T-helper 17 cell (primary cell): ENCODE results near the gene USH2A. TPM values are rescaled to one million over a fixed set of nuclear protein-coding genes. Genes with fewer than 3 reads are reported as not detected.

Experiments
- ATAC-seq: fragments of 150-1000 bp; cut with Tn5 transposase; 2 replicates; pipeline ENCODE4 v1.10.0; 2021; ENCODE audit warnings: mild to moderate bottlenecking, moderate library complexity
- DNase-seq, 3 donors: peaks; one replicate each; pipeline versions ENCODE4 v3.0.0 to v3.0.0-alpha.2; 2020 to 2021
- H3K9me3 ChIP-seq: one replicate; pipeline ENCODE4 v1.7.0; 2013; ENCODE audit warnings: low read length, mild to moderate bottlenecking; ENCODE audit not compliant: control insufficient read depth, poor library complexity, severe bottlenecking
- H3K27ac Mint-ChIP-seq: one replicate; pipeline ENCODE4 v1.8.0; 2022; ENCODE audit warnings: mild to moderate bottlenecking, moderate library complexity, mixed read lengths
- H3K27me3 Mint-ChIP-seq: one replicate; pipeline ENCODE4 v1.8.0; 2022; ENCODE audit warnings: mixed read lengths
- H3K36me3 Mint-ChIP-seq: one replicate; pipeline ENCODE4 v1.8.0; 2022; ENCODE audit warnings: low read depth, mixed read lengths
- H3K4me1 Mint-ChIP-seq: one replicate; pipeline ENCODE4 v1.8.0; 2022; ENCODE audit warnings: mild to moderate bottlenecking, mixed read lengths
- H3K4me3 Mint-ChIP-seq: one replicate; pipeline ENCODE4 v1.8.0; 2022; ENCODE audit warnings: mild to moderate bottlenecking, moderate library complexity, mixed read lengths
- total RNA-seq, 4 donors: library from RNA in 2 of 4; stranded (reverse) in 2 of 4; gene quantifications; one replicate each; pipeline ENCODE4 v1.2.3 and lab custom pipeline; 2022 to 2026

USH2A gene
- total RNA-seq, 2 donors from 2014 or later, result not detected

DNA sequence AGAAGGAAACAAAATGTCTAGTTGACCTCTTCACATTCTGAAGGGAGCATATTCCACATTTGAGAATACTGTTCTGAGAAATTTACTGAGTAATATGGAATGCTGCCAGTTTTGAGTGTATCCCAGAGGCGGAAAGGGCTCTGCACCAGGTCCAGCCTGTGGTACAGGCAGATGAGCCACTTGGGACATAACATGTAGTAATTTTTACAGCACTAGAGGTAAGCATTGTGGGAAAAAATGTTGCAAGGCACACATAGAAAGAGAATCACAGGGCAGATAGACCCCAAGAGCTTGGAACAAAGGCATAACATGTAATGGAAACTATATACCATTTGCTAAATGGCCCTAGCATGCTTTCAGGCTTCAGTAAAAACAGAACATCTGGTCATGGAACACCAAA is 228.5 kb downstream of the USH2A start:
- ATAC-seq (no peak), DNase-seq (no peak)
- no peaks in the 10 kb centered on the region for H3K27me3 Mint-ChIP-seq
- H3K27ac Mint-ChIP-seq, result no peak overlapping the region
- no peaks in the 10 kb centered on the region for H3K4me1 Mint-ChIP-seq
- H3K9me3 ChIP-seq, result no peaks in the 10 kb centered on the region
- H3K36me3 Mint-ChIP-seq, result no peaks in the 10 kb centered on the region
- no peak overlapping the region for H3K4me3 Mint-ChIP-seq

DNA sequence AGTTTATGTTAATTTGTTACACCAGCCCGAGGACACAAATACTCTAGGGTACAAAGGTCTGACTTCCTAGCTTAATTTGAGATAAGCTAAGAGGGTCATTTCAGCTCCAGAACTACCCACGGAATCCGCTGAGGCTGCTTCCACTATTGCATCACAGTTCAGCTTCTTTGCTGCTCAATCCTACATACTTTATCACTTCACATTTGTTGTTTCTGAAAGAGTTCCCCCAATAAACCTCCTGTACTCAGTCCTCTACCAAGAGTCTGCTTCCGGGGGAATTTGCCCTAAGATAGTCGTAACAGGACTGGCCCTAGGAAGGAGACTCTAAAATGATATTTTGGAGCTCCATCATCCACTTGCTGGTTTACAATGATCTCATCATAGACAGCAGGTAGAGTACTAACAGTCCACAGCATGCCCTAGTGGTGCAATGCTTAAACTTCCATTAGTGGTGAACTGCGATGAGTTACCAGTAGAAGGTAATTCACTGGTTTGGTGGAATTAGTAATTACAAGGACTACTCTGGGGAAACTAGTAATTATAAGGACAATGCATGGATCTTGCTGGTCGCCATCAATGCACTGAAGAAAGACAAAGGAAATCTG is 229.3 kb downstream of the USH2A start:
- ATAC-seq (no peak), DNase-seq (no peak)
- no peaks in the 10 kb centered on the region for H3K9me3 ChIP-seq
- Mint-ChIP-seq H3K27ac (no peak overlapping the region), H3K4me3 (no peak overlapping the region), H3K27me3 (no peaks in the 10 kb centered on the region), H3K4me1 (no peaks in the 10 kb centered on the region), H3K36me3 (no peaks in the 10 kb centered on the region)

DNA sequence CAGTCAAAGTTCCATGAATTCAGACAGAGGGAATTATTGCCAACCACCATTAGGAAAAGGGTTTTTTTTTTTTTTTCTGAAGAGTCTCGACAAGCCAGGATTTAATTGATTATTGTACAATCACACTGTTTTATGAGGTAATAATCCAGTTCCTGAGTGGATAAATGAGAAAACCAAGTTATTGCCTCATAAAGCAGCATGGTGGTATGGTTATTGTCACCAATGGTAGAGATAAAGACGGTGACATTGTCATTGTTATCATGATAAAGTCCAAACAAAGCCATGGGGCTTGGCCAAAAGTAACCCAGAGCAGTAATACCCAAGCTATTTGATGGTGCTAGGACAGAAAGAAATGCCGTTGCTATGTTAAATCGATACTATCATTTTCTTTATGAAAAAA is 232.8 kb downstream of the USH2A start:
- no peaks in the 10 kb centered on the region for H3K9me3 ChIP-seq
- no peaks in the 10 kb centered on the region for H3K4me1 Mint-ChIP-seq
- H3K36me3 Mint-ChIP-seq, result no peaks in the 10 kb centered on the region
- ATAC-seq (no peak), DNase-seq (no peak)
- no peaks in the 10 kb centered on the region for H3K27me3 Mint-ChIP-seq
- no peak overlapping the region for H3K27ac Mint-ChIP-seq
- no peak overlapping the region for H3K4me3 Mint-ChIP-seq

DNA sequence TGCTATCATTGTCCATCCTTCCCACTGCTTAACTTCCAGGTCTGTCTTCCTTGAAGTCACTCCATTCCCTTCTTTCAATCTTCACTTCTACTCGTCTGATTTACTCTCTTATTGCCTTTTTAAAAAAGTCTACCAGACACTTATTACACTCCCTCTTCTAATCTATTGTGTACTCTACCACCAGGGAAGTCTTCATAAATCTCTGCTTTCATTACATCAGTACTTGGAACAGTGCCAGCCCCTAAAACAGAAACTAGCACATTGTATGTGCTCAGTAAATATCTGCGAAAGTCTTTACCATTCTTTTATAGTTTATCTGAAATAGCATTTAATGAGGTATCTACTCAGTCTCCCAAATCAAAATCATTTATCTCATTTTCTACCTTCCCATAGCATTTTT is 236.4 kb downstream of the USH2A start:
- Mint-ChIP-seq H3K27ac (no peak overlapping the region), H3K36me3 (no peaks in the 10 kb centered on the region), H3K4me3 (no peak overlapping the region), H3K27me3 (no peaks in the 10 kb centered on the region), H3K4me1 (no peaks in the 10 kb centered on the region)
- H3K9me3 ChIP-seq, result no peaks in the 10 kb centered on the region
- ATAC-seq (no peak), DNase-seq (no peak)

DNA sequence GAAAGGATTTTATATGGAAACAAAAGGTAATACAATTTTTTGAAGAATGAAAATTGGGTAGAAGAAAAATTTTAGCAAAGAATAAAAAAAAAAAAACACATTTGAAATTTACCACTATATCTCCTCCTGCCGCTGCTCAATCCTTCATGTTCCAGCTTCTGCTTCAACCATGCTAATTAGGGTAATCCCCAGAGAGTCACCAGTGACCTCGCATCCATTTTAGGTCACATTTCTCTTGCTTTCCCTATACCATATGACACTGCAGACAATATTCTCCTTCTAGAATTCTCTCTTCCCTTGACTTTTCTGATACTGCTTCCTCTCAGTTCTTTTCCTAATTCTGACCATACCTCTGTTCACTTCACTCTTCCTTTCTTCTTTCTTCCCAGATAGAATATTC is 237.1 kb downstream of the USH2A start:
- H3K4me1 Mint-ChIP-seq, result no peaks in the 10 kb centered on the region
- no peaks in the 10 kb centered on the region for H3K9me3 ChIP-seq
- H3K27me3 Mint-ChIP-seq, result no peaks in the 10 kb centered on the region
- ATAC-seq (no peak), DNase-seq (no peak)
- no peak overlapping the region for H3K4me3 Mint-ChIP-seq
- H3K36me3 Mint-ChIP-seq, result no peaks in the 10 kb centered on the region
- no peak overlapping the region for H3K27ac Mint-ChIP-seq

DNA sequence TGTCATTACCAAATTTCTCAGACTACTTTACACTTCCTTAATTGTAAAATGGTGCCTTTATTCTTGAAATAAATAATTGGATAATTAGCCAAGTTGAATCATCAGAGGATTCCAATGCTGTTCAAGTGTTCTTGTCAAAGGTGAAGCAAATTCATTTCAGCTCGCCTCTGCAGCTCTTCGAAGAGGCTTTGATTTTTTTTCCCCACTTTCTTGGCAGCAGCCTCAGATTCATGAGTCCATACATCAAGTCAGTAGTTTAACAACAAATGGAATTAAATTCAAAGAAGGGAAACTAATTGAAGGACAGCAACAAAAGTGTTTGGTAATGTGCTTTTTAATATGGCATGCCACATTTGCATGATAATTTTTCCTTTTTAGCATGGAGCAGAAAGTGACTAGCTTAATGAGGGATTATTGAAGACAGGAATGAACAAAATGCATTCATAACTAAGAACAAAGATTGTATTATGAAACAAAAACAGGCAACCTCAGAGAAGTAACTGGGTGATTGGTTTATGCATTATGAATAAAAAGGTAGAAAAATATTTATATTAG is 239.0 kb downstream of the USH2A start:
- no peak overlapping the region for H3K4me3 Mint-ChIP-seq
- no peaks in the 10 kb centered on the region for H3K27me3 Mint-ChIP-seq
- no peak overlapping the region for H3K27ac Mint-ChIP-seq
- no peaks in the 10 kb centered on the region for H3K4me1 Mint-ChIP-seq
- H3K9me3 ChIP-seq, result no peaks in the 10 kb centered on the region
- no peaks in the 10 kb centered on the region for H3K36me3 Mint-ChIP-seq
- DNase-seq (no peak), ATAC-seq (no peak)

DNA sequence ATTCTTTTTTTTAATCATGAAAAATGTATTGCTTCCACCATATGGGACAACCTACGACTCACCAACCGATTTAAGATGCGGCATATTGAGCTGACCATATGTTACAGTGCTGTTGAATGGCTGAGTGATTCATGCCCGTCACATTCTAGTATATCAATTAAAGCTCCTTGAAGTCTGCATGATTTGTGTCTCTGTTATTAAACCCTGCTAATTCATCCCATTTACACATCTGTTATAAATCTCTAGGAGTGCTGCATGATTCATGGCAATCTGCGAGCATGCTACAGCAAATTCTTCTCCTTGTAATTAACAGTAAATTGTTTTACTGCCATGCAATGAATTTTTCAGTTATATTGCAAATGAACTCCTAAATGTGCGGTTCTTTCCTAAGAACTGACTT is 239.8 kb downstream of the USH2A start:
- Mint-ChIP-seq H3K36me3 (no peaks in the 10 kb centered on the region), H3K4me3 (no peak overlapping the region), H3K4me1 (no peaks in the 10 kb centered on the region), H3K27me3 (no peaks in the 10 kb centered on the region), H3K27ac (no peak overlapping the region)
- no peak for ATAC-seq
- no peak for DNase-seq
- no peaks in the 10 kb centered on the region for H3K9me3 ChIP-seq

DNA sequence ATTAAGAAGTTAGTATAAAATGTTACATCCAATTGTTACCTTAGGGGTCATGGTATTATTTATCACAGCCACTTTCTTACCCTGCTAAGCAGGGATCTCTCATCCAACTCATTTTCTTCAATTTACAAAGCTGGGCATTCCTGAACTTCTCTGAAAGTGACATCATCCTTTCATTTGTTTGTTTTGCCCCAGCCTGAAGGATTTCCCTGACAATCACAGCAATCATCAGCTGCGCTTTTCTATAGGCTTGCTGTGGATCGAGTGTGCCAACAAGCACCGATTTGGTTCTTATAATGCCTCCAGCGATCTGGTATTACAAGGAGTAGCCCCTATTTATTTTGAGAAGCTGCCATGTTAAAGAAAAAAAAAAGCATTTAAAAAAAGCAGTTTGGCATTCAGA is 240.2 kb downstream of the USH2A start:
- Mint-ChIP-seq H3K4me1 (no peaks in the 10 kb centered on the region), H3K36me3 (no peaks in the 10 kb centered on the region), H3K4me3 (no peak overlapping the region), H3K27ac (no peak overlapping the region), H3K27me3 (no peaks in the 10 kb centered on the region)
- ATAC-seq (no peak), DNase-seq (no peak)
- no peaks in the 10 kb centered on the region for H3K9me3 ChIP-seq

DNA sequence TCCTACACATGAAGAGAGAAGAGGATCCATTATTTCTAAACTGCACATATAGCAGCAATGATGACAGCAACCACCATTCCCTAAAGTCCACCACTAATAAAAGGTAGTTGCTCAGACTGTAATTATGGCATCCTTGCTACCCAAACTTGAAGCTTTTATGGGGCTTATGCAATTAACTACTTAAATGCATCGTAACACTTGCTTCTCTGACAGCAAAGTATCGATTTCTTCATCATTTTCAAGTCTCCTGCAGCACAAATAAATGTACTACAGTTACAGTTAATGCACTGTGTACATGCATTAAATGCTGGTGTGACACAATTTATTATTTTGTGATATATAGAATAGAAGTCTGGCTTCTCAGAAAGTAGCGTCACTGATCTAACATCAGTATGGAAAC is 241.7 kb downstream of the USH2A start:
- Mint-ChIP-seq H3K4me1 (no peaks in the 10 kb centered on the region), H3K4me3 (no peak overlapping the region), H3K27me3 (no peaks in the 10 kb centered on the region), H3K27ac (no peak overlapping the region), H3K36me3 (no peaks in the 10 kb centered on the region)
- DNase-seq (no peak), ATAC-seq (no peak)
- no peaks in the 10 kb centered on the region for H3K9me3 ChIP-seq

DNA sequence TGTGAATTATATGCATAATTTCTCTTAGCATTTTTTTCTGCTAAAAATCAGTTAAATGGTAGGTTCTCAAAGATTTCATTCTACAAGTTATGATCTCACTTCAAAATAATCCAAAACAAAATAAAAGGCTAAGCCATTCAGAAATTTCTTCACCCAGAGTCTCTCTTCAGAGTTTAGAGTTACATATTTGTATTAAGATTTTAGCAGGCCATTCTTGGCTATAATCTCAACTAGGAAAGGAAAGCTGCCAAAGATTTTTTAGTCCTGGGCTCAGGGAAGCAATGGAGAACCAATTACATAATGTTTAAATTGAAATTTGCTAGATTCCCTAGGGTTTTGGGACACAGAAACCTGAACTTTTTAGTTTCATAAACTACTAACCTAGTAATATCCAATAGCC is 245.0 kb downstream of the USH2A start:
- DNase-seq (no peak), ATAC-seq (no peak)
- no peaks in the 10 kb centered on the region for H3K9me3 ChIP-seq
- no peak overlapping the region for H3K4me3 Mint-ChIP-seq
- no peaks in the 10 kb centered on the region for H3K27me3 Mint-ChIP-seq
- no peaks in the 10 kb centered on the region for H3K4me1 Mint-ChIP-seq
- H3K27ac Mint-ChIP-seq, result no peak overlapping the region
- H3K36me3 Mint-ChIP-seq, result no peaks in the 10 kb centered on the region

DNA sequence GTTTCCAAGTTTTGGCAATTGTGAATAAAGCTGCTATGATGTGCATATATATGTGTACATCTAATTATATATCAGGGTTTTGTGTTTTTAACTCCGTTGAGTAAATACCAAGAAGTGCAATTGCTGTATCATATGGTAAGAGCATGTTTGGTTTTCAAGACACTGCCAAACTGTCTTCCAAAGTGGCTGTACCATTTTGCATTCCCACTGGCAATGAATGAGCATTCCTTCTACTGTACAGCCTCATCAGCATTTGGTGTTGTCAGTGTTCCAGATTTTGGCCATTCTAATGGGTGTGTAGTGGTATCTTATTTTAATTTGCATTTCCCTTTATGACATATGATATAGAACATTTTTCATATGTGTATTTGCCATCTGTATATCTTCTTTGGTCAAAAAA is 246.3 kb downstream of the USH2A start:
- Mint-ChIP-seq H3K27ac (no peak overlapping the region), H3K27me3 (no peaks in the 10 kb centered on the region), H3K4me3 (no peak overlapping the region), H3K4me1 (no peaks in the 10 kb centered on the region), H3K36me3 (no peaks in the 10 kb centered on the region)
- no peaks in the 10 kb centered on the region for H3K9me3 ChIP-seq
- DNase-seq, result no peak
- no peak for ATAC-seq

DNA sequence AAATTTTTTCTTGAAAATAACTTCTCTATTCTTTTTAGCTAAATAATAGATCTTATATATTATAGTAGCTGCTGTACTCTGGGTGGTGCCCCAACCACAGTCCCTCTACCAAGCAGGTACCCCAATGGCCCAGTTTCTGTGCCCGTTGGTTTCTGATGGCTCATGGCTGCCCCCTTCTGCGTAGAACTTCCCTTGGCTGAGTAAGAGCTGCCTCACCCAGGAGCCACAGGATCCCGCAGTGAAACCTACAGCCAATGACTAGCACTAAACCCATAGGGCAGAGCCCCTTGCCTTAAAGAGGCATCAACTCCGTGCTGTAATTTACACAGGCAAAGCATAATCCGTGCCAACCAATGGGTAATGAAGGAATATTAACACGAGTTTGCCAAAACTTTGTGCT is 247.5 kb downstream of the USH2A start:
- Mint-ChIP-seq H3K27ac (no peak overlapping the region), H3K4me3 (no peak overlapping the region), H3K4me1 (no peaks in the 10 kb centered on the region), H3K27me3 (no peaks in the 10 kb centered on the region), H3K36me3 (no peaks in the 10 kb centered on the region)
- no peaks in the 10 kb centered on the region for H3K9me3 ChIP-seq
- no peak for DNase-seq
- ATAC-seq, result no peak

DNA sequence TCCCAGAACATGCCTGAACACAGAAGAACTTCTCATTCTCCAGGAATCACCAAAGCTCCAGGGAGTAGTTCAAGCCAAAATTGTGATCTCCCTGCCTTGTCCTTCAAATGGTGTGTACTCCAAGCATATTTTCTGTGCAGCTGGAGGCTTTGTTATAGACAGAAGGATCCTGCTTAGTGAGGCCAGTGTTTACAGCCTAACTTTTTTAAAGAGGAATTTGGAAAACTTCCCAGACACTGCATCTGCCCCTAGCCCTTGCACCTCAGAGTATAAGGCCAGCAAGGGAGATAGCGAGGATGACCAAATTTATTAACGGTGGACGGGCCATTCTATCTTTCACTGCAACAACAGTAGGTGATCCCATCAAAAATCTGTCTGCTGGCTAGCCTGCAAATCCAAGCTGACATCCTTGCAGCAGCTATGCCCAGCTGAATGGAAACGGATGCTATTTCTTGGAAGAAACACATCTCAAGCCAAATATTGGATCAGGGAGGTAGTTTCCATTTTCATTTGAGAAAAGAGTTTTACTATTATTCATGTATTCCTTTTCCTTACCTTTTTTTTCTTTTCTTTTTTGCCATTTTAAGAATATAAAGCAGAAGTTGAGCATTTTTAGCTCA is 249.8 kb downstream of the USH2A start:
- H3K9me3 ChIP-seq, result no peaks in the 10 kb centered on the region
- no peaks in the 10 kb centered on the region for H3K36me3 Mint-ChIP-seq
- no peak overlapping the region for H3K27ac Mint-ChIP-seq
- DNase-seq, result no peak
- H3K27me3 Mint-ChIP-seq, result no peaks in the 10 kb centered on the region
- no peak for ATAC-seq
- no peaks in the 10 kb centered on the region for H3K4me1 Mint-ChIP-seq
- no peak overlapping the region for H3K4me3 Mint-ChIP-seq

DNA sequence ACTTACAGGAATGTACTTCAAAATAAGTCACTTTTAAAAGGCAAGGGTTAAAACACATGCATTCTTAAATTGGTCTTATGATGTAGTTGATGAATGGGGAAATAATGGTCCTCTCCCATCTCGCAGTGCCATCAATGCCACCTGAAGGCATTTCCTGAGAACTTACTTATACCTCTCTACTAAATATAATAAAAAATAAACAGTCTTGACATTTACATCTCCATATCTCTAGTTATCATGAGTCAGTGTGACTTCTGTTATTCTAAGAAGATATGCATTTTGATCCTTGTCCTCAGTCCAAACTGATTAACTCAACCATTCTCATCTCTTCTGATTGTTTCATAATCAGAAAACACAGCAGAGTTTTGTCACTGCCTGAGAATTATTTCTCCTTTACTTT is 253.9 kb downstream of the USH2A start:
- no peaks in the 10 kb centered on the region for H3K9me3 ChIP-seq
- no peak overlapping the region for H3K27ac Mint-ChIP-seq
- no peak overlapping the region for H3K4me3 Mint-ChIP-seq
- ATAC-seq, result no peak
- no peaks in the 10 kb centered on the region for H3K4me1 Mint-ChIP-seq
- H3K36me3 Mint-ChIP-seq, result no peaks in the 10 kb centered on the region
- no peak for DNase-seq
- H3K27me3 Mint-ChIP-seq, result no peaks in the 10 kb centered on the region
